ENCODE measurements around the gene POPDC2.

DNA sequence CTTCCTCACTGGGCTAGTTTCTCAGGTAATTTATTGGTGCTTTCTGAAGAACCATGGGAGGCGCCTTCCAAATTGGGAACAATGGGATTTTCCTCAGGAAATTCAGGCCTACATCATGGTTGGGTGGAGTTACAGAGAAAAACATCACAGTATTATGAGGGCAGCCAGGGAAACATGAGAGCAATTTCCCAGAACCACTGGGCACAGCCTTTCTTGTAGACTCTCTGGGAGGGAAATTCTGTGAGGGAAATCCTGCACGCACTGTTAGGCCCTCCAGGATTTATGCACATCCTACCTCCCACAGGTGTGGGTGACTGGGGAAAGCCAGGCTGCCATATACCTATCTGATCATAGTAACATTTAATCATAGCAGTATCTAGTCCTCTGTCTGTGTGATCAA, 13.2 kb downstream of the POPDC2 start:
- TF ChIP-seq, protein P1, sequence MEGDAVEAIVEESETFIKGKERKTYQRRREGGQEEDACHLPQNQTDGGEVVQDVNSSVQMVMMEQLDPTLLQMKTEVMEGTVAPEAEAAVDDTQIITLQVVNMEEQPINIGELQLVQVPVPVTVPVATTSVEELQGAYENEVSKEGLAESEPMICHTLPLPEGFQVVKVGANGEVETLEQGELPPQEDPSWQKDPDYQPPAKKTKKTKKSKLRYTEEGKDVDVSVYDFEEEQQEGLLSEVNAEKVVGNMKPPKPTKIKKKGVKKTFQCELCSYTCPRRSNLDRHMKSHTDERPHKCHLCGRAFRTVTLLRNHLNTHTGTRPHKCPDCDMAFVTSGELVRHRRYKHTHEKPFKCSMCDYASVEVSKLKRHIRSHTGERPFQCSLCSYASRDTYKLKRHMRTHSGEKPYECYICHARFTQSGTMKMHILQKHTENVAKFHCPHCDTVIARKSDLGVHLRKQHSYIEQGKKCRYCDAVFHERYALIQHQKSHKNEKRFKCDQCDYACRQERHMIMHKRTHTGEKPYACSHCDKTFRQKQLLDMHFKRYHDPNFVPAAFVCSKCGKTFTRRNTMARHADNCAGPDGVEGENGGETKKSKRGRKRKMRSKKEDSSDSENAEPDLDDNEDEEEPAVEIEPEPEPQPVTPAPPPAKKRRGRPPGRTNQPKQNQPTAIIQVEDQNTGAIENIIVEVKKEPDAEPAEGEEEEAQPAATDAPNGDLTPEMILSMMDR (IDR thresholded peaks at IDR 0.05), result no peak
- TF ChIP-seq POLR2A (IDR thresholded peaks at IDR 0.05) (no peak), EP300 (IDR thresholded peaks at IDR 0.05) (no peak)
